Erythroblast (primary cell): ENCODE results near the gene SLC38A8.

Source experiments
- DNase-seq, 2 experiments: peaks; one replicate each; lab custom pipeline; 2025; lab: John Stamatoyannopoulos, UW
- GATA1 ChIP-seq: IDR thresholded peaks from 2 replicates; pipeline ENCODE4 v1.6.1; 2011; ENCODE audit warnings: low read depth, mild to moderate bottlenecking, control low read depth, low read length, moderate library complexity
- POLR2A ChIP-seq: IDR thresholded peaks from 2 replicates; pipeline ENCODE4 v1.6.1; 2011; ENCODE audit warnings: mild to moderate bottlenecking, low read length

The SLC38A8 gene

DNA sequence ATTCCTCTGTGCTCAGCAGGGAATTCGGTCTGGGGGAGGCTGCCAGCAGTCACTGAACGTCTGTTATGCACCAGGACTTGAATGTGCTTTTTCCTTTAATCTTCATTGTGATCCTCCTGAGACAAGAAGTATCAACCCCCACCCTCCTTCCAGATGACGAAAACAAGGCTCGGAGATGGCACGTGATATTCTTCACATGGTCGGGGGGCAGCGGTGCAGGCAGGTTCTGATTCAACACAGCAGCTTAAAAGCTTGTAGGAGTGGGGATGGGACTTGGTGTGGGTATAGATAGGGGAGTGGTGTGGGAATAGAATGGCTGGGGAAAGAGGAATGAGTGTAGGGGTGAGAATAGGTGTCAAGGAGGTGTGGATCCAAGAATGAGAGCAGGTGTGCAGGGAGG lies 68.1 kb downstream of the SLC38A8 start:
- DNase-seq: no peak
- no peak for TF ChIP-seq POLR2A
- no peak for TF ChIP-seq GATA1

DNA sequence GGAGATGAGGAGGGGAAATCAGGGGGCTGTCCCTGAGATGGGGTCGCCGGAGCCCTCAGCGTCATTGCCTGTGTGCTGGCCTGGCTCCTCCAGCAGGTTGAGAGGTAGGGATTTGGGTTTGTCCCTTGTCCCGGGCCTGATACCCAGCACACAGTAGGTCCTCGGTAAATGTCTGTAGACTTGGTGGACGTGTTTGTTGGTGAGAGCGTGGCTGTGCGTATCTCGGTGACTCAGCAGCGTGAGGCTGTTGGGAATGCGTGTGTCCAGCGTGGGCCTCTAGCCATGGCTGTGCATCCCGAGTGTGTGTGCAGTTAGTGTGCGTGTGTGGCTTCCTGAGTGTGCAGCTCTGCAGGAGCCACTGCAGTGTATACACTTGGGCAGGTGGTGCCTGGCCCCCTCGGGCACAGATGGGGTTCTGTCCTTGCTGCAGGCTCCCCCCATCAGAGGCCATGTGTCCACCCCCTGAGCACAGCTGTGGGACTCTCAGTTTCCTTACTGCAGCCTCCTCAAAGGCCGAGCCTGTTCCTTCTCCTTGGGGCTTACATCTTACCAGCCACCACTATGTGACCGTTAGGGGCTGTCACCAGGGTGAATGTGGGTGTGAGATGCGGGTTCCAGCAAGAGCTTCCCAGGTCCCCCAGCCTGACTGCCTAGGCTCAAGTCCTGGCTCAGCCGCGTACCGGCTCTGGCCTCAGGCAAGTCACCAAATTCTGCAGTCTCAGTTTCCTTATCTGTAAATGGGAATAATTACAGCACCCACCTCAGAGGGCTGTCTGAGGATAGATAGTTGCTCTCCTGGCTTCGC lies 68.8 kb downstream of the SLC38A8 start:
- no peak for DNase-seq
- TF ChIP-seq POLR2A: no peak
- TF ChIP-seq GATA1: no peak

DNA sequence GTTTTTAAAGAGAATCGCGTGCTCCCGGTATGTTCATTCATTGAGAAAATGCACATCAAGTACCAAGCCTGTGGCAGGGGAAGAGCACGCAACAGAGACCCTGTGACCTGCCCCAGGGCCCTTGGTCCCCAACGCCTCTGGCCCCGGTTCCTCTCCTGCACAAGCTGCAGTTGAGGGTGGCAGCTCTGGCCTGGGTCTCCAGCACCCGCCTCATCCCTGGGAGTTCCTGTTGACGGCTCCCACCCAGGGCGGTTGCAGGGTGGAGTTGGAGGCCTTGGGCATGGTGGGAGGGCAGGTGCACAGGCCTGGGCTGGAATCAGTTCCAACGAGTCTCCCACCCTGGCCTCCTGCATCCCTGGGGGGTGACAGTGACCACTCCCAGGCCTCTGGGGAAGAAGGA lies 69.5 kb downstream of the SLC38A8 start:
- TF ChIP-seq POLR2A: no peak
- TF ChIP-seq GATA1: no peak
- DNase-seq: no peak

DNA sequence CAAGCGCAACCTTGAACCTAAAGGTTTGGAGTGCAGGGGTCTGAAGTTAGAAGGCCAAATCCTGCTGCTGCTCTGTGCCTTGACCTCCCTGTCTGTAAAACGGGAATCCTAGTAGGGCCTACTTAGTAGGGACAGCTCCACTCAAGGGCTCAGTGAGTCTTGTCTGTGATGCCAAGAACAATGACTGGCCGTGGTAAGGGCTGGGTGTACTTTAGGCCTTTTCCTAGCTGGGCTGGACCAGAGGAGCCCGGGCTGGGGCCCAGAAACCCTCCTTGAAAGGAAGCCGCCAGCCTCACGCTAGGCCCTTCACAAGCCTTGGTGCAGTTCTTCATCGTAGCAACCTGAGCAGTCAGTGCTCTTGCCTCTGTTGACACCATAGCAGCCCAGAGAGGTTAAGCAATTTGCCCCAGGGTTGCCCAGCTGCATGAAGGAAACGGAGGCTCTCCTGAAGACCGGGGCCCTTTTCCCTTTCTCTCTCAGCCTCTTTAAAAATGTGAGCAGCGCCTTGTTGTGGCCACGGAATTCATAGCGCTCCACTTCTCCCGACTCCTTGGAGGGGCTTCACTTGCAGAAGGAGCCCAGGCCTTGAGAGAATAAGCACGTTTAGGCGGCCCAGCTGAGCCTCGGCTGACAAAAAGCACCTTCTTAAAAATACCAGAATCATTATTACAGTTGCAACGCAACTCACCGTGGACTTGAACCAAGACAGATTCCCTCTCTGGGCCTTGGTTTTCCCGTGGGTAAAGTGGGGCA lies 70.2 kb downstream of the SLC38A8 start:
- TF ChIP-seq GATA1: no peak
- TF ChIP-seq POLR2A: no peak

DNA sequence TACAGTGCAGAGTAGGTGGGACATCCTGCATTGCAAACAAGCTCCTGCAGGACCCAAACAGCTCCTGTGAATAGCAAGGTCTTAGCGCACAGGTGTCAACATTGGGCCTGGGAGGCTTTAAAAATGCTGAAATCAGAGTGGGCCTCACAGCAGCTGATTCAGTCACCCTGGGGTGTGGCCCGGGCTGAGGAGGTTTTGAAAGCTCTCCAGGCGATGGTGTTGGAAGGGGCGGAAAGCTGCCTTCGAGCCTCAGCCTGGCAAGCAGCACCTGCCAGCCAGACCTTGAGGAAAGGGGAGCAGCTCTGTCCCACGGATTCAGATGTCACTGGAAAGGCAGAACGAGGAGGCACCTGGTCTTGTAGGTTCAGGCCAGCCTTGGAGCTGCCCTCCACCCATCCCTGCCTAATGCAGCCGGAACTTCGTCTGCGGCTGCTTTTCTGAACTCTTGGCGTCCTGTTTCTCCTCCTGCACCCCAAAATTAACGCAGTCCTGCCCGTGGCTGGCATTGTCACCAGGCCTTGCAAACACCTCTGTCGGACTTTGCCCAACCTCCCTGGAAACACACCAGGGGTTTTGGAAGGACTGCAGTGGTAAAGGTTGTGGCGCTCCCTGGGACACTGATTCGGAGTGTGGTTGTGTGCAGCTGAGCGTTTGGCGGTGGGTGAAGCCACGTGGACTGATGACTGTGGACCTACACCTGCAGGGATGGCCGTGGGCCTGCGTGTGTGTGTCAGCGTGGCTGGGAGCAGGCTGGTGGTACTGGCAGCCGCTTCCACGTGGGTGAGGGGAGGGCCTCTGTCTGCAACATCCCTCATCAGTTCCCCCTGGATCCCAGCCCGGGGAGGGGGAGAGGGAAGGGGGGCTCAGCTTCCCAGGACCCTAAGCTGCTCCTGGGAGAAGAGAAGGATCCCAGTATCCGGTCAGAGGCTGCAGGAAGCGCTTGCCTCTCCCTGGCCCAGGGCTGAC lies 71.1 kb downstream of the SLC38A8 start:
- DNase-seq: no peak
- TF ChIP-seq POLR2A (no peak), GATA1 (no peak)

More for the DNA sequence above, 70.2 kb downstream of the SLC38A8 start:
- no peak for DNase-seq

DNA sequence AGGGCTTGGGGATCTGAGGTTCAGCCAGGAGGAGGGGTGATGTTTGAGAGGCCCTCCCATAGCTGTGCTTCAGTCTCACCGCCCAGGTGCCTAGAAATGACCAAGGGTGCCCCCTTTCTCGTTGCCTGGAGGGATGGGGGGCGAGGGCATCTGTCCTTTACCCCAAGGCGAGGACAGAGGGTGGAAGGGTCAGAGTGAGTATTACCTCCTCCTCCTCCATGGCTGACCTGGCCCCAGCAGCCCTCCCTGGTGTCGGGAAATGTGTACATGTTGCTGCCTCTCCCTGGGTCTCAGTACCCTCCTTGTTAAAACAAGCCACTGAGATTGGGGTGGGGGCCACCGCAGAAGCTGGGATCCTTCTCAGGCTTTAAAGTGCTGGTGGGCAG lies 72.2 kb downstream of the SLC38A8 start:
- DNase-seq: no peak
- no peak for TF ChIP-seq POLR2A
- no peak for TF ChIP-seq GATA1

DNA sequence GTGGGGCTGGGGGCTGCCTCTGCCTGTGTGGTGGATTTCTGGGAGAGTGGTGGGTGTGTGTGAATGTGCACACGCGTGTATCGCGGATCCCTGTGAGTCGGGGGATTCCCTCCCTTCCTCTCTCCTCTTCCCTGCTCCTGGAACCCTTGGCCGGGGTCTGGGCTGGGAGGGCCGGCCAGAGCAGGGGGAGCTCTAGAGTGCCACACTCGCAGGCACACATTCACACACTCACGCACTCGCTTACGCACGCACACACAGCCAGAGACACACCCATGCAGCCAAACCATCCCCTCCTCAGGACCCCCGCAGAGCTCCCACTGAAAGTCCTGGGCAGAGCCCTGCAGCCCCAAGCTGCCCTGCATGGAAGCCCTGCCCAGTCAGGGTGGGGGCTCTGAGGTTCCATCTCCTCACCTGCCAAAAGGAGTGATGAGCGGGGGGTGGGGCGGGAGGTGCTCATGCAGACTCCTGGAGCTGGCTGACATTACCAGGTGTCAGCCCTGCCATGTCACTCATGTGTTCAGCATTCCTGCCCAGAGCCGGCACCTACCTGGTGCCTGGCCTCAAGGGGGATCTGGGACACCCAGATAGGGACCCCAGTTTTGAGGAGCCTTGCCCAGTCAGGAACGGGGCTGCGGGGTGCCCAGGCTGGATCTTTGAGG lies 72.7 kb downstream of the SLC38A8 start:
- TF ChIP-seq GATA1: no peak
- no peak for TF ChIP-seq POLR2A
- DNase-seq: no peak

DNA sequence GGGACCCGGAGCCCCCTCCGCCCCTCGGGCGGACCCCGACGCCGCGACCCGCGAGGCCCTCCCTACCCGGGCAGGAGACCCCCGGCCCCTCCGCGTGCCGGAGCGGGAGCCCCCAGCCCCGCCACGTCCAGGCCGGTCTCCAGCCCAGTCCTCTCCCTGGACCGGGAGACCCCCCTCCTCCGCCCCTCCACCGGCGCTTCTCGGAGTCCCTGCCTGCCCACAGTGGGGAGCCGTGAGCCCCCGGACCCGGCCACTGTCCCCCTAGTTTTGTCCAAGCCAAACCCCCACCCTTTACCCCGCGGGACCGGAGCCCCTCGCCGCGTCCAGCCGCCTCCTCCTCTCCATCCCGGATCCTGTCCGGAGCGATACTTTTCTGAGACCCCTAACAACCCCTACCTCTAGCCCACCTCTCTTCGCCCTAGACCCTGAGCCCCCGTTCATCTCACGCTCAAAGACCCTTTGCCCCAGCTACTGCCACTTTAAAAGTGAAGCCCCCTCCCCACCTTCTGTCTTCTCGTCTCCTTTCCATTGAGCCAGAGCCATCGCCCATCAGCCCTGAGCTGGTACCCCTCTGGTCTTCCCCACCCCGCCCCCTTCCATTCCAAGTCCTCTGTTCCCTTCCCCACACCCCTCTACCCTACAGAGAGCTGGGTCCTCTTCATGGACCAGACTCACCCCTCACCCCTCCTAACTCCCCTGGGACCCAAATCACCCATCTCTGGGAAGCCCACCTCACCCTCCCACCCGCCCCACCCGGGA lies 73.5 kb downstream of the SLC38A8 start:
- TF ChIP-seq GATA1: no peak
- DNase-seq: no peak

DNA sequence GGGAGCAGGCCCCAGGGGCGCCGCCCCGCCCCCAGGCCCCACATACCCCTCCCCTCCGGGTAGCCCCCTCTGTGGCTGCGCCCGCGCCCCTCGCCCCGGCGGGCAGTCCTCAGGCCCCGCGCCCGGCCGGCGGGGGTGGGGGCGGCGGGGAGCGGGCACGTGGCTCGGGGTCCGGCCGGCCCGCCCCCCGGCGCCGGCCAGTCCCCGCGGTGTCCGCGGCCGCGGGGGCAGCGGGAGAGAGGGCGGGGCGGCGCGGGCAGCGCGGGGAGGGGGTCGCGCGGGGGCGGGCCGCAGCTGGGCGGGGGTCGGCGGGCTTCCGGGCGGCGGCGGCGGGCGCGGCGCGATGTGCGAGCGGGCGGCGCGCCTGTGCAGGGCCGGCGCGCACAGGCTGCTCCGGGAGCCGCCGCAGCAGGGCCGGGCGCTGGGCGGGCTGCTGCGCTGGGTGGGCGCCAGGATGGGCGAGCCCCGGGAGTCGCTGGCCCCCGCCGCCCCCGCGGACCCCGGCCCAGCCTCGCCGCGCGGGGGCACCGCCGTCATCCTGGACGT lies 74.2 kb downstream of the SLC38A8 start:
- no peak for DNase-seq
- TF ChIP-seq POLR2A: no peak

DNA sequence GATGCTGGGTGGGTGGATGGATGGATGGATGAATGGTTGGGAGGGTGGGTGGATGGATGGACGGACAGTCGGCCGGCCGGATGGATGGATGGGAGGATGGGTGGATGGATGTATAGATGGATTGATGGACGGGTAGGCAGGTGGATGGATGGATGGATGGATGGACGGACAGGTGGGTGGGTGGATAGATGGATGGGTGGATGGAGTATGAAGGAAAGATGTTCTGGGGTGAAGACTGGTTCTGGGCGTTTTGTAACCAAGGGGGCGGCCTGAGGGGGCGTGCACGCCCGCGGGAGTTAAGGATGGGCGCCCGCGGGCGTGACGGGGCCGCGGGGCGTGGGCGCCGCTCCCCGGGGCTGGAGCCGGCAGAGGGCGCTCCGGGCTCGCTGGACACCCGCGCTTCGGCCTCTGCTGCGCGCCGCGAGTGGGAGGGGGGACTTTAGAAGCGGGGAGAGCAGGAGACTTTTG lies 74.7 kb downstream of the SLC38A8 start, which contains the start of gene NECAB2:
TSS of gene NECAB2 (plus strand) at position 407 of the 468 bp plus-strand sequence. CDS start 405 bp downstream, outside the sequence.
- TF ChIP-seq GATA1 (no peak), POLR2A (no peak)

DNA sequence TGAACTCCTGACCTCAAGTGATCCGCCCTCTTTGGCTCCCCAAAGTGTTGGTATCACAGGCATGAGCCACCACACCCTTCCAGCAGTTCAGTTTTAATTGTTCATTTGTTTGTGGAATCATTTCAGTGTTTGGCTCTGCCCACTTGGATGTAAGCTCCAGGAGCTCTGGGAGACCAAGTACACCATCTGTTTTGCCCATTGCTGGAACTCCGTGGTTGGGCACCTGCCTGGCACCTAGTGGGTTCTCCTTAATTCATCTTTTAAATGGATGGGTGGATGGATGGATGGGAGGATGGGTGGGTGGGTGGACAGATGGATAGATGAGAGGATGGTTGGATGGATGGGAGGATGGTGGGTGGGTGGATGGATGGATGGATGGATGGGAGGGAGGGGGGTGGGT lies 75.5 kb downstream of the SLC38A8 start:
- TF ChIP-seq GATA1 (no peak), POLR2A (no peak)
- no peak for DNase-seq

More for the DNA sequence above, 74.7 kb downstream of the SLC38A8 start, which contains the start of gene NECAB2:
- peak; percentile 38 to 60 for DNase-seq
